MCF 10A (cell line): ENCODE data around the gene LCOR. TPM values are rescaled to one million over a fixed set of nuclear protein-coding genes. Genes with fewer than 3 reads are reported as not detected.

Experiments
- BruUV-seq: library from RNA; stranded (reverse); fragments of 400-500 nt; replicated peaks from 2 replicates; lab custom pipeline; 2021; lab: Mats Ljungman, UMichigan
- CTCF ChIA-PET: fragments of 300-600 bp; sonication (Branson Sonifier 250); formaldehyde crosslinking; extraction: SDS; loops from one replicate; lab custom pipeline; 2021; ENCODE audit warnings: antibody characterized with exemption, inconsistent platforms; lab: Yijun Ruan, JAX
- POLR2A ChIA-PET: fragments of 300-600, 350-650 bp; sonication (Branson Sonifier 250); formaldehyde crosslinking; extraction: SDS; loops from one replicate; lab custom pipeline; 2020; ENCODE audit warnings: antibody characterized with exemption, inconsistent platforms; lab: Yijun Ruan, JAX
- DNase-seq: peaks from one replicate; pipeline ENCODE4 v3.0.0-alpha.2; 2018; ENCODE audit not compliant: unreplicated experiment
- H3K27ac Mint-ChIP-seq: one replicate; pipeline ENCODE4 v1.8.0; 2022; ENCODE audit warnings: mild to moderate bottlenecking, low read depth, mixed read lengths; ENCODE audit not compliant: unreplicated experiment
- H3K27me3 Mint-ChIP-seq: one replicate; pipeline ENCODE4 v1.8.0; 2022; ENCODE audit warnings: mixed read lengths; ENCODE audit not compliant: insufficient read depth, unreplicated experiment
- H3K36me3 Mint-ChIP-seq: one replicate; pipeline ENCODE4 v1.8.0; 2022; ENCODE audit warnings: mild to moderate bottlenecking, moderate library complexity, mixed read lengths; ENCODE audit not compliant: insufficient read depth, unreplicated experiment
- H3K4me1 Mint-ChIP-seq: one replicate; pipeline ENCODE4 v1.8.0; 2022; ENCODE audit warnings: mixed read lengths; ENCODE audit not compliant: insufficient read depth, unreplicated experiment
- H3K4me3 Mint-ChIP-seq: one replicate; pipeline ENCODE4 v1.8.0; 2022; ENCODE audit warnings: mild to moderate bottlenecking, moderate library complexity, mixed read lengths; ENCODE audit not compliant: unreplicated experiment
- H3K9me3 Mint-ChIP-seq: one replicate; pipeline ENCODE4 v1.8.0; 2022; ENCODE audit warnings: mixed read lengths; ENCODE audit not compliant: unreplicated experiment
- intact Hi-C: fragments of 100-400 bp; cut with micrococcal nuclease; formaldehyde crosslinking; loops from 2 replicates; pipeline ENCODE4 v1.14.1; 2022
- microRNA-seq: library from miRNA; unstranded; fragments of <30 nt; microRNA quantifications from one replicate; pipeline ENCODE4 v1.2.0, GENCODE V29; 2022
- total RNA-seq: library from RNA; stranded (reverse); gene quantifications from 2 replicates; pipeline ENCODE4 v1.2.3, GENCODE V29; 2022
- TF ChIP-seq, protein P1 (sequence below): fragments of 200-600 bp; IDR thresholded peaks from one replicate; pipeline ENCODE4 v1.8.0; 2022; ENCODE audit warnings: antibody characterized with exemption, mild to moderate bottlenecking; ENCODE audit not compliant: unreplicated experiment

The LCOR gene
- total RNA-seq, 1 experiment from 2014 or later, result 40.4 TPM

DNA sequence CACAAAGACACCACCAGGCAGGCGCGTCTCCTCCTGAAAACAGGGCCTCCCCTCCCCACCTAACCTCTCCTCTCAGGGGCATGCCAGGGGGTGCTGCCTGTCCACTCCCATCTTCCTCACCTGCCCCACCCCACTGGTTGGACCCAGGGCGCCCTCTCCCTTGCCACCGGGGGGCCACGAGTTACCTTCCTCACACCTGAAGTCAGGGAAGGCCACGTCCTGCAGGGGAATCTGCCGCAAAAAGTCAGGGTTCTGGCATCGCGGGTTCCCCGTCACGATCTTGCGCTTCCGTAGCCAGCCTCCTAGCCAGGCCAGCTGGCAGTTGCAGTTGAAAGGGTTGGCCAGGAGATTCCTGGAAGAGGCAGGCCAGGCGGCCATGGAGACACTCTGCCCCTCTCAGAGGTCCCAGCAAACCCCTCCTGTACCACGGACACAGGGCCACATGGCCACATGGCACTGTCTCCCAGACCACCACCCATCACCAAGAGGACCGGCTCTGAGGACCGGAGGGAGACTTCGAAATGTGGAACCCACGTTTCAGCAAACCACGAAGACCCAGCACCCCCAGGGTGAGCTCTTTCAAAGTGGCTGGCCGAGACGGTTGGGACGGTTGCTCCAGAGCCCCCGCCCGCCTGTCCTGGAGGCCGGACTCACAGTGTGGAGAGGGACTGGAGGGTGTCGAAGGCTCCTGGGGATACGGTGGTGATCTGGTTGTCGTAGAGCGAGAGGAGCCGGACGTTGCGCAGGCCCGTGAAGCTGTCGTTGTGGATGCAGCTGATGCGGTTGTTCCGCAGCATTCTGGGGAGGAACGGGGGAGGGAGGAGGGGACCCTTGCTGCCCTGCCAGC is 210.8 kb downstream of the LCOR start:
- BruUV-seq, result no TSS peak
- DNase-seq, result no peak
- Mint-ChIP-seq H3K36me3 (no peaks in the 10 kb centered on the region), H3K4me3 (no peak overlapping the region), H3K27ac (no peak overlapping the region), H3K27me3 (no peaks in the 10 kb centered on the region), H3K4me1 (peaks cover 11% of the 10 kb centered on the region), H3K9me3 (no peaks in the 10 kb centered on the region)
- CTCF ChIA-PET, result interaction anchor here (1.2 to 1.4 kb wide), 3 partner anchors 8 to 168 kb away, joined by 3 to 4 read pairs (median 3); no protein-coding TSS in a partner anchor
- POLR2A ChIA-PET, result no interaction called here
- TF ChIP-seq, protein P1, sequence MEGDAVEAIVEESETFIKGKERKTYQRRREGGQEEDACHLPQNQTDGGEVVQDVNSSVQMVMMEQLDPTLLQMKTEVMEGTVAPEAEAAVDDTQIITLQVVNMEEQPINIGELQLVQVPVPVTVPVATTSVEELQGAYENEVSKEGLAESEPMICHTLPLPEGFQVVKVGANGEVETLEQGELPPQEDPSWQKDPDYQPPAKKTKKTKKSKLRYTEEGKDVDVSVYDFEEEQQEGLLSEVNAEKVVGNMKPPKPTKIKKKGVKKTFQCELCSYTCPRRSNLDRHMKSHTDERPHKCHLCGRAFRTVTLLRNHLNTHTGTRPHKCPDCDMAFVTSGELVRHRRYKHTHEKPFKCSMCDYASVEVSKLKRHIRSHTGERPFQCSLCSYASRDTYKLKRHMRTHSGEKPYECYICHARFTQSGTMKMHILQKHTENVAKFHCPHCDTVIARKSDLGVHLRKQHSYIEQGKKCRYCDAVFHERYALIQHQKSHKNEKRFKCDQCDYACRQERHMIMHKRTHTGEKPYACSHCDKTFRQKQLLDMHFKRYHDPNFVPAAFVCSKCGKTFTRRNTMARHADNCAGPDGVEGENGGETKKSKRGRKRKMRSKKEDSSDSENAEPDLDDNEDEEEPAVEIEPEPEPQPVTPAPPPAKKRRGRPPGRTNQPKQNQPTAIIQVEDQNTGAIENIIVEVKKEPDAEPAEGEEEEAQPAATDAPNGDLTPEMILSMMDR, result no peak
- intact Hi-C loops, result no loop called here

DNA sequence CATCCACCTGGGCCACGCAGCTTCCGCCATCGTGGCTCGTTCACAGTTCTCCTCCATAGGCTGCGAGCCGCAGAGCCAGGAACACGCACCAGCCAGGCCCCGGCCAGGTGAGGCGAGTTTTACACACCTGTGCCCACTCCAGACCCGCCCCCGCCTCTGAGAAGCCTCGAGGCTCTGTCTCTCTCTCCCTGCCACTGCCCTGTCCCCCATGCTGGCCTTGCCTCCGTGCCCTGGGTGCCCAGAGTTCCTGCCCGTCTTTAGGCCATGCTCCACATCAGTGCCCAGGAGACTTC is 211.4 kb downstream of the LCOR start:
- Mint-ChIP-seq H3K4me3 (no peak overlapping the region), H3K9me3 (no peaks in the 10 kb centered on the region), H3K27ac (no peak overlapping the region), H3K4me1 (peaks cover 5% of the 10 kb centered on the region), H3K36me3 (no peaks in the 10 kb centered on the region), H3K27me3 (no peaks in the 10 kb centered on the region)
- no TSS peak for BruUV-seq
- POLR2A ChIA-PET, result no interaction called here
- DNase-seq, result no peak
- CTCF ChIA-PET, result interaction anchor here (1.2 to 1.4 kb wide), 3 partner anchors 8 to 167 kb away, joined by 3 to 4 read pairs (median 3); no protein-coding TSS in a partner anchor
- intact Hi-C loops, result no loop called here
- TF ChIP-seq, protein P1, result no peak

Small RNA genes lying within 50 kb of the gene (microRNA-seq; reads per million reads assigned to microRNA genes)
- not detected for gene MIR607

Other genes starting within 250 kb of the LCOR start
- gene TM9SF3, start 245.3 kb upstream of the LCOR start, total RNA-seq, result 144 and 151 TPM in 2 replicates
- not detected in 2 replicates for gene PIK3AP1, start 111.8 kb upstream of the LCOR start, total RNA-seq